SU-DHL-6 (cell line): Measurements from ENCODE around the gene NSG1.
"Not testable (repeated sequence)": the region's sequence is repeated elsewhere in the genome, so short reads cannot be mapped to it uniquely, and the experiment has no call there.

Experiments used
- EZH2phosphoT487 ChIP-seq: fragments of 200-600 bp; sonication (generic), shearing (Covaris generic); conservative IDR thresholded peaks from 2 replicates; pipeline ENCODE4 v1.6.1; 2018; ENCODE audit warnings: mild to moderate bottlenecking, antibody characterized with exemption, low read length, moderate library complexity, mixed read lengths
- TF ChIP-seq, protein P1 (sequence below): fragments of 200-600 bp; sonication (generic); IDR thresholded peaks from one replicate; pipeline ENCODE4 v1.5.1; 2017; ENCODE audit warnings: antibody characterized with exemption, mild to moderate bottlenecking, low read length, moderate library complexity; ENCODE audit not compliant: insufficient read depth, poor library complexity, severe bottlenecking

DNA sequence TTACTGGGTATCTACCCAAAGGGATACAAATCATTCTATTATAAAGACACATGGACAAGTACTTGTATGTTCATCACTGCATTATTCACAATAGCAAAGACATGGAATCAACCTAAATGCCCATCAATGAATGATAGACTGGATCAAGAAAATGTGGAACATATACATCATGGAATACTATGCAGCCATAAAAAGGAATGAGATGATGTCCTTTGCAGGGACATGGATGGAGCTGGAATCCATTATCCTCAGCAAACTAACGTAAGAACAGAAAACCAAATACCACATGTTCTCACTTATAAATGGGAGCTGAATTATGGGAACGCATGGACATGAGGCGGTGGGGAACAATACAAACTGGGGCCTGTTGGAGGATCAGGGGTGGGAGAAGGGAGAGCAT, 78.3 kb downstream of the NSG1 start:
- TF ChIP-seq, protein P1, sequence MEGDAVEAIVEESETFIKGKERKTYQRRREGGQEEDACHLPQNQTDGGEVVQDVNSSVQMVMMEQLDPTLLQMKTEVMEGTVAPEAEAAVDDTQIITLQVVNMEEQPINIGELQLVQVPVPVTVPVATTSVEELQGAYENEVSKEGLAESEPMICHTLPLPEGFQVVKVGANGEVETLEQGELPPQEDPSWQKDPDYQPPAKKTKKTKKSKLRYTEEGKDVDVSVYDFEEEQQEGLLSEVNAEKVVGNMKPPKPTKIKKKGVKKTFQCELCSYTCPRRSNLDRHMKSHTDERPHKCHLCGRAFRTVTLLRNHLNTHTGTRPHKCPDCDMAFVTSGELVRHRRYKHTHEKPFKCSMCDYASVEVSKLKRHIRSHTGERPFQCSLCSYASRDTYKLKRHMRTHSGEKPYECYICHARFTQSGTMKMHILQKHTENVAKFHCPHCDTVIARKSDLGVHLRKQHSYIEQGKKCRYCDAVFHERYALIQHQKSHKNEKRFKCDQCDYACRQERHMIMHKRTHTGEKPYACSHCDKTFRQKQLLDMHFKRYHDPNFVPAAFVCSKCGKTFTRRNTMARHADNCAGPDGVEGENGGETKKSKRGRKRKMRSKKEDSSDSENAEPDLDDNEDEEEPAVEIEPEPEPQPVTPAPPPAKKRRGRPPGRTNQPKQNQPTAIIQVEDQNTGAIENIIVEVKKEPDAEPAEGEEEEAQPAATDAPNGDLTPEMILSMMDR, result not testable (repeated sequence)
- TF ChIP-seq EZH2phosphoT487, result not testable (repeated sequence)
